ENCODE results near the gene FRMPD4. TPM values are rescaled to one million over a fixed set of nuclear protein-coding genes. Genes with fewer than 3 reads are reported as not detected.

Gene FRMPD4
- total RNA-seq, 1 donor from 2014 or later = 0.08 TPM

GRCh38 chrX:12315526-12315925, 177.3 kb downstream of the FRMPD4 start:
- DNase-seq (ENCODE audit: low read depth) = no peak
- no peak overlapping the region for H3K4me3 ChIP-seq (ENCODE audit: low read depth, low read length)
- no peaks in the 10 kb centered on the region for H3K36me3 ChIP-seq (ENCODE audit: control insufficient read depth, insufficient read depth, low read length)
- no peaks in the 10 kb centered on the region for H3K27me3 ChIP-seq (ENCODE audit: control insufficient read depth, insufficient read depth, low read length)
- TF ChIP-seq CTCF (IDR thresholded peaks at IDR 0.05; ENCODE audit: insufficient read depth, low read length, poor library complexity, severe bottlenecking) = no peak

- DNase-seq (ENCODE audit: low read depth) = no peak
- Histone ChIP-seq H3K4me3 (ENCODE audit: low read depth, low read length) (no peak overlapping the region), H3K27me3 (ENCODE audit: control insufficient read depth, insufficient read depth, low read length) (no peaks in the 10 kb centered on the region), H3K36me3 (ENCODE audit: control insufficient read depth, insufficient read depth, low read length) (no peaks in the 10 kb centered on the region)
- TF ChIP-seq CTCF (IDR thresholded peaks at IDR 0.05; ENCODE audit: insufficient read depth, low read length, poor library complexity, severe bottlenecking) = no peak
Measured at GRCh38 chrX:12319003-12319519, 180.8 kb downstream of the FRMPD4 start.

- no peaks in the 10 kb centered on the region for H3K36me3 ChIP-seq (ENCODE audit: control insufficient read depth, insufficient read depth, low read length)
- no peaks in the 10 kb centered on the region for H3K27me3 ChIP-seq (ENCODE audit: control insufficient read depth, insufficient read depth, low read length)
- TF ChIP-seq CTCF (IDR thresholded peaks at IDR 0.05; ENCODE audit: insufficient read depth, low read length, poor library complexity, severe bottlenecking) = no peak
- no peak overlapping the region for H3K4me3 ChIP-seq (ENCODE audit: low read depth, low read length)
- no peak for DNase-seq (ENCODE audit: low read depth)
Measured at GRCh38 chrX:12319992-12320391, 181.7 kb downstream of the FRMPD4 start.

- no peak for TF ChIP-seq CTCF (IDR thresholded peaks at IDR 0.05; ENCODE audit: insufficient read depth, low read length, poor library complexity, severe bottlenecking)
Measured at GRCh38 chrX:12322031-12322430, 183.8 kb downstream of the FRMPD4 start.

GRCh38 chrX:12325171-12325570, 186.9 kb downstream of the FRMPD4 start:
- no peaks in the 10 kb centered on the region for H3K36me3 ChIP-seq (ENCODE audit: control insufficient read depth, insufficient read depth, low read length)
- no peak for TF ChIP-seq CTCF (IDR thresholded peaks at IDR 0.05; ENCODE audit: insufficient read depth, low read length, poor library complexity, severe bottlenecking)
- no peak overlapping the region for H3K4me3 ChIP-seq (ENCODE audit: low read depth, low read length)
- no peak for DNase-seq (ENCODE audit: low read depth)
- no peaks in the 10 kb centered on the region for H3K27me3 ChIP-seq (ENCODE audit: control insufficient read depth, insufficient read depth, low read length)

More at GRCh38 chrX:12322031-12322430, 183.8 kb downstream of the FRMPD4 start:
- H3K36me3 ChIP-seq (ENCODE audit: control insufficient read depth, insufficient read depth, low read length) = no peaks in the 10 kb centered on the region
- H3K4me3 ChIP-seq (ENCODE audit: low read depth, low read length) = no peak overlapping the region
- DNase-seq (ENCODE audit: low read depth) = no peak
- H3K27me3 ChIP-seq (ENCODE audit: control insufficient read depth, insufficient read depth, low read length) = no peaks in the 10 kb centered on the region

- no peak for DNase-seq (ENCODE audit: low read depth)
- no peaks in the 10 kb centered on the region for H3K36me3 ChIP-seq (ENCODE audit: control insufficient read depth, insufficient read depth, low read length)
- no peaks in the 10 kb centered on the region for H3K27me3 ChIP-seq (ENCODE audit: control insufficient read depth, insufficient read depth, low read length)
- no peak overlapping the region for H3K4me3 ChIP-seq (ENCODE audit: low read depth, low read length)
- TF ChIP-seq CTCF (IDR thresholded peaks at IDR 0.05; ENCODE audit: insufficient read depth, low read length, poor library complexity, severe bottlenecking) = no peak
Measured at GRCh38 chrX:12327836-12328235, 189.6 kb downstream of the FRMPD4 start.

Measured in kidney epithelial cell (primary cell).